HG03103 (cell line): ENCODE measurements around the gene KIR3DL2.
"Not testable (repeated sequence)": the region's sequence is repeated elsewhere in the genome, so short reads cannot be mapped to it uniquely, and the experiment has no call there.

ENCODE experiments used
- ATAC-seq: cut with Tn5 transposase; IDR thresholded peaks from one replicate; pipeline ENCODE4 v1.9.1; 2021; ENCODE audit warnings: low read depth; ENCODE audit not compliant: unreplicated experiment

Gene KIR3DL2

GRCh38 chr19:54863459-54863858 lies 13.2 kb downstream of the KIR3DL2 start:
- not testable (repeated sequence) for ATAC-seq

GRCh38 chr19:54871696-54872095 lies 21.5 kb downstream of the KIR3DL2 start:
- ATAC-seq: no peak

GRCh38 chr19:54873990-54874389 lies 23.7 kb downstream of the KIR3DL2 start, which contains the start of gene FCAR:
Gene FCAR (plus strand): TSS chr19:54874235. CDS start chr19:54874290, 55 bp downstream.
- ATAC-seq: no peak

- ATAC-seq: no peak
Measured at GRCh38 chr19:54875506-54875905, 25.3 kb downstream of the KIR3DL2 start.

GRCh38 chr19:54877471-54877870 lies 27.2 kb downstream of the KIR3DL2 start:
- ATAC-seq: no peak

- no peak for ATAC-seq
Measured at GRCh38 chr19:54881884-54882283, 31.6 kb downstream of the KIR3DL2 start.

GRCh38 chr19:54882758-54883157 lies 32.5 kb downstream of the KIR3DL2 start:
- ATAC-seq: no peak

- ATAC-seq: no peak
Measured at GRCh38 chr19:54883228-54883627, 33.0 kb downstream of the KIR3DL2 start.

GRCh38 chr19:54888239-54888638 lies 38.0 kb downstream of the KIR3DL2 start:
- ATAC-seq: no peak

- ATAC-seq: no peak
Measured at GRCh38 chr19:54889566-54889965, 39.3 kb downstream of the KIR3DL2 start.

GRCh38 chr19:54893406-54893805 lies 43.2 kb downstream of the KIR3DL2 start:
- ATAC-seq: no peak

GRCh38 chr19:54894106-54894505 lies 43.9 kb downstream of the KIR3DL2 start:
- ATAC-seq: not testable (repeated sequence)

GRCh38 chr19:54896036-54896435 lies 45.8 kb downstream of the KIR3DL2 start:
- ATAC-seq: no peak

GRCh38 chr19:54898685-54899084 lies 48.4 kb downstream of the KIR3DL2 start:
- ATAC-seq: not testable (repeated sequence)

- ATAC-seq: not testable (repeated sequence)
Measured at GRCh38 chr19:54899646-54900045, 49.4 kb downstream of the KIR3DL2 start.

GRCh38 chr19:54901153-54901552 lies 50.9 kb downstream of the KIR3DL2 start:
- not testable (repeated sequence) for ATAC-seq

- ATAC-seq: no peak
Measured at GRCh38 chr19:54902061-54902460, 51.8 kb downstream of the KIR3DL2 start.

GRCh38 chr19:54903303-54903702 lies 53.1 kb downstream of the KIR3DL2 start:
- ATAC-seq: no peak

GRCh38 chr19:54904261-54904660 lies 54.0 kb downstream of the KIR3DL2 start:
- not testable (repeated sequence) for ATAC-seq

- ATAC-seq: no peak
Measured at GRCh38 chr19:54905421-54905802, 55.2 kb downstream of the KIR3DL2 start.

GRCh38 chr19:54905803-54906511 lies 55.7 kb downstream of the KIR3DL2 start, which contains the start of gene NCR1:
Gene NCR1 (plus strand): TSS chr19:54906148. CDS start chr19:54906188, 40 bp downstream.
- no peak for ATAC-seq

GRCh38 chr19:54906819-54907218 lies 56.6 kb downstream of the KIR3DL2 start:
- no peak for ATAC-seq
